NCI-H82 (cell line): ENCODE results near the gene STAC2.
"Not testable (repeated sequence)": the region's sequence is repeated elsewhere in the genome, so short reads cannot be mapped to it uniquely, and the experiment has no call there.

Experiments used
- DNase-seq: peaks from one replicate; lab custom pipeline; 2025; lab: John Stamatoyannopoulos, UW

The STAC2 gene

DNA sequence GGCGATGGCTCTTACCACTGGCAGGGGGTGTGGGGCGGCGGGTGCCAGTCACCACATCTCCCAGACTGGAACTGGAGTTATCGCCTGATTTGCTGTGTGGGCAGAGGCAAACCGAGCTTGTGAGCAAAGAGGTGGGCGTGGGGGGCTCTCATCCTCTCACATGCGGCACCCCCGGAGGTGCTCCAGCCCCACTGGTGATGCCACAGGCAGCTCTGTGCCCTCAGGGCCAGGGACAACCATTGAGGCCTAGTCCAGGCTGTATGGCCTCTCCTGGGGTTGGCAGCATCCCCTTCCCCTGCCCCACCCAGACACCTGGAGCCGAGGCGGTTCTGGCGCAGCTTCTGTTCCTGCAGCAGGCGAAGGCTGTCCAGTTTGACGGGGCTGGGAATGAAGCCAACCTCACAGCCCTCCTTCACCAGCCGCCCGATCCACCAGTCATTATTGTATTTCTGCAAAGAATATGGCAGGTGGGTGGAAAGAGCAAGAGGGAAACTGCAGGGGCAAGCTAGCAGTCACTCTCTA is 39.2 kb downstream of the STAC2 start:
- DNase-seq: no peak

DNA sequence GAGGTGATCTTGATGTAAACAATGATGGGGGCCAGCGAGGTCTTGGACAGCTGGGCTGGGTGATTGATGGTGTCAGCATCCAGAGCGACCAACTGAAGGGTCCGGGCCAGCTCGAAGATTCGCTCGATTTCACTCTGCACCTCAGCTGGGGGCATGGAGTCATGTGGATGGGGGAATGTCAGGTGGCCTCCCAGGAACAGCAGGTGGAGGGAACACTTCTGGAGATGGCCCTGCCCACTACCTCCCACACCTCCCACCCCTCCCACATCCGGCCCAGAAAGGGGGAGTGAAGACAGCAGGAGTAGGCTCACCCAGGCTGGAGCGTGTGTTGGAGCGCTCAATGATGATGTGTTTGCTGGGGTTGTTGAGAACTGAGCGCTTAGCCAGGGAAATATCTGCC is 42.0 kb downstream of the STAC2 start:
- no peak for DNase-seq

DNA sequence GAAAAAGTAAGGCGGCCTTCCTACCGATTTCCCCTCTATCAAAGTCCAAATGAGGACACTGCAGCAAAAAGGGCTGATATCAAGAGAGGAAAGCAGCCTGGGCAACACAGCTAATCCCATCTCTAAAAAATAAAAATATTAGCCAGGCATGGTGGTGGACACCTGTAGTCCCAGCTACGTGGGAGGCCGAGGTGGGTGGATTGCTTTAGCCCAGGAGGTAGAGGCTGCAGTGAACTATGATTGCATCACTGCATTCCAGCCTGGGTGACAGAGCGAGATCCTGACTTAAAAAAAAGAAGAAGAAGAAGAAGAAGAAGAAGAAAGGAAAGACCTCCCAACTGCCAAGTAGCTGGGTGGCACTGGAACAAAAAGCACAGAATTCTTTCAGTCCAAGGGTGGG is 42.7 kb downstream of the STAC2 start:
- no peak for DNase-seq

DNA sequence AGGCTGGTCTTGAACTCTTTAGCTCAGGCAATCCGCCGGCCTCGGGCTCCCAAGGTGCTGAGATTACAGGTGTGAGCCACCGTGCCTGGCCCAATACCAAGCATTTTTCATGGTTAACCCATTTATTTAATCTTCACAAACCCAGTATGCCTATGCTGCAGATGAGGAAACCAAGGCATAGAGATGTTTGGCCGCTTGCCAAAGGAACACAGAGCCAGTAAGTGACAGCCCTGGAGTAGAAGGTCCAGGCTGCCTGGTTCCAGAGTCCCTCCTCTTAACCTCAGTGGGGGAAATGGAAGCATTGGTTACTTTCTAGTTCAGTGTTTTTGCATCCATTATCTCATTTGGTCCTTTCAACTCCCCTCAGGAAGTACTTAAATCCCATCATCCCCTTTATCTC is 44.4 kb downstream of the STAC2 start:
- peak; percentile 95 for DNase-seq

DNA sequence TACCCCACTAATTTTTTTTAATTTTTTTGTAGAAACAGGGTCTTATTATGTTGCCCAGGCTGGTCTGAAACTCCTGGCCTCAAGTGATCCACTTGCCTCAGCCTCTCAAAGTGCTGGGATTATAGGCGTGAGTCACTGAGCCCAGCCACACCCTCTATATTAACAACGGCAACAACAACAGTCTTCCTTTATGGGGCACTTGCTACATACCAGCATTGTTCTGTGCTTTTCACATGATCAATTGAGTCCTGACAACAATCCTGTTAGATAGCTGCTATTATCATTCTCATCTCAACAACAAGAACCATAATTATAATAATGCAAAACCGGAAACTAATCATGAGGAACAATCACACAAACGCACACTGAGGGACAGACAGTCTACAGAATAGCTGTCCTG is 47.2 kb downstream of the STAC2 start:
- no peak for DNase-seq

DNA sequence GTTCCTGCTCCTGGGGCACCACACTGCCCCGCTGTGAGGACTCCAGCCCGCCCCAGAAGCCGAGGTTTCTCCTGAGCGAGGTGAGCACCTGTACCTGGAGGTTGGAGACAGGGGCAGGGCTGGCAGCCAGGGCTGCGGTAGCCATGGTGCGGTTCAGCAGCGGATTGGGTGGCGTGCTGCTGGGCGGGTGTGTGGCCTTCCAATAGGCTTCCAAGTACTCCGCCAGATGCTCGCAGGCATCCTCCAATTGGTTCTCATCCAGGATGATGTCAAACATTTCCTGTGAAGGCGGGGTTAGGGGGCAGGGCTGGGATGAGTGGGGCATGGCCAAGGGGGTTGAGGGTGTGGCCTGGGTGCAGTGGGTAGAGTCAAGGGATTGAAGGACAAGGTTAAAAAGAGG is 48.5 kb downstream of the STAC2 start:
- DNase-seq: peak; percentile 63

DNA sequence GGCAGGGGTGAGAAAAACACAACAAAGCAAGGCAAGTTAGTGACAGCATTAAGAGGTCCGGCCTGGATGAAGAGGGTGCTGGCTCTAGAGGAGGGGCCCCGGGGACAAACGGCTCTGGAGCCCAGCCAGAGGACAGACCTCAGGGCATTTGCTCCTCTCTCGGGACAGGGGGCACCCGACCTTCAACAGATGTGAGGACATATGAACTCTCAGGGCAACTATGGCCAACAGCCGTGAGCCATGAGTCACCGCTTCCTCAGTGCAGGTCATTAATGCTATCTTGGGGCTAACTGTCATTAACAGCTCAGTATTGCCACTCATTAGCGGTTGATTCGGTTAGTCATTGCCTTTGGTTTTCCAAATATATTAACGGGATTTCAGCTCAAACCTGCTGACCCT is 50.1 kb downstream of the STAC2 start:
- no peak for DNase-seq

DNA sequence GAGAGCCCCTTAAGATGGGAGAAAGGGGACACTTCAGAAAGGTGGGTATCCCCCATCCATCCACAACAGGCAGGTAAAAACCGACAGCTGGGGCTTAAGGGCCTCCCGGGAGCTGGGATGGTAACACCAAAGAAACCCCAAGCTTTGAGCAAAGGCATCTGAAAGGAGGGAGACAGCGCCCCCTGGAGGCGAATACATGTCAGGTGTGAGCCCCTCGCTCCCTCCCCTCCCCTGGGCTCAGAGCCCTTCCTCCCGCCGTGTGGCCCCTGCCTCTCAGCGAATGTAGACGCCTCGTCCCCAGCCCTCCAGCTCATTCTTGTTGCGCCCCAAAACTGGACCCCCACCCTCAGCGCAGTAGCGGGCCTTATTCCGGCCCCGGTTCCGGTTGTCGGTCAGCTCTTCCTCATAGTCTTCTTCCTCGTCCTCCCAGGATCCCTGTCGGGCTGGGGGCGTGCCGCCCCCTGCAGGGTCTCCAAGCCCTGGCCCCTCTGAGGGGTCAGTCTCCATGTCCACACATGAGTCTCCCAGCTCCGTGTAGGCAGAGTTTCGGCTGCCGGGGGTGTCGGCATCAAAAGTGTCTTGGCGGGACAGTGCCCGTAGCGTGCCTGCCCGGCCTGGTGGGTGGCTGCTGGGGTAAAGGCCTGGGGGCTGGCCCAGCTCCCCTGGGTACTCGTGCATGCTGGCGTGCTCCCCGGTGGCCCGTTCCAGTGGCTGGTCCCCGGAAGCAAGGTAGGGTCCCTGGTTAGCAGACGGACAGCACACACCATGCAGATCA is 50.6 kb downstream of the STAC2 start:
- peak; percentile 95 for DNase-seq

DNA sequence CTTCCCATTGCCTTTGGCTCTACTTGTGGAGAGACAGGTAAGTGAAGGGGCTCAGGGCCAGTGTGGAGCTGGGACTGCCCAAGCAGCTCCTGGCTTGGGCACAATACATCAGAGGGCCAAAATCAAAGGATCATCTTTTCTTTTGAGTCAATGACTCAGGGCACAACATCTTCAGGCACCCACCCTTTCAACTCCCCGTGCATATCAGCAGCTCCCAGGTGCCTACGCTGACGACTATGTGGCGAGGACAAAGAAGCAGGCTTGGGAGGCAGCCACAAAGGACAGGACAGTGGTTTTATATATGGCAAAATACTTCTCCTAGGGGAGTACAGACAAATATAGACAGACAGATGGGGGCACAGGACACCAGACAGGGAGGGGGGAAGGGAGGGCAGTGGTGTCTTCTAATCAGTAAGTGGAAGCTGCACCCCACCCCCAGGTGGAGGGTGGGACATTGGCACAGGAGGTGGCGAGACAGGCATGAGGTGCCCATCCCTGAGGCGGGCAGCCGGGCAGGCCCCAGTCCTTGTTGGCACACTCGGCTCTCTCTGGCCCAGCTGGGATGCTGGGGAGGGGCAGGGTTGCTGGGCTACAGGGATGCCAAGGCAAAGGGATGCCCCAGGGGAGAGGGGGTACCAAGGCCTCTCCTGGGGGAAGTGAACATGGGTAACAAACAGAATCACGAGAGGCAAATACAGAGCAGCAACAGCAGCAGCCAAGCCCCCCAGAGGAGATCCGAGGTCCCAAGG is 52.0 kb downstream of the STAC2 start:
- no peak for DNase-seq

DNA sequence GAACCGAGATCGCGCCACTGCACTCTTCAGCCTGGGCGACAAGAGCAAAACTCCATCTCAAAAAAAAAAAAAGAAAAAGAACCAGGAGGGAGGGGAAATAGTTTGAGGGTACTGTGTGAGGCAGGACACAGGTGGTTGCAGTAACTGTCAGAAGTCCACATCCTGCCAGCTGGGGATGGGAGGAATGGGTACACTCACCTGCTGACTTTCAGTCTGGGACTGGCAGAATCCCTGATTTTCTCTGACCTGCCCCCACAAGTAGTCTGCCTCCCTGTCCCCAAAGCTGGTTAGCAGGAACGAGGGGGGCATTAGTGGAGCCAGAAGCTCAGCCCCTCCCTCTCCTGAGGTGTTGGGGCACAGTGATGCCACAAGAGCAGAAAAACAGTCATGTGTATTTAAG is 52.7 kb downstream of the STAC2 start:
- no peak for DNase-seq

DNA sequence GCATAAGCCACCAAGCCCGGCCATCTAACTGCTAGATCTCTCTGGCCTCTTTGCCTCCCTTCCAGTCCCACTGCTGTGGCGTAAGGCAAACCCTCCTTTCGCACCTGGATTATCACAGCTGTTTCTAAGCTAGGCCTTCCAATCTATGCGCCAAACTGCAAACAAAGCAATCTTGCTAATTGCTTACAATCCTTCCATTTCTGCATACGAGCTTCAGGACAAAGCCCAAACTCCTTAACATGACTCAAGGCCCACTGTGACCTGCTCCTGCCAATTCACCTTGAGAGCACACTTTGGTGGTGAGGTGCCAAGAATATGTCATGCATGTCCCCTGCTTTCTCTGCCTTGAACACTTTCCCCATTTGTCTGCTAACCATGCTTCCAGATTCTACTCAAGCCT is 53.8 kb downstream of the STAC2 start:
- peak; percentile 42 for DNase-seq

DNA sequence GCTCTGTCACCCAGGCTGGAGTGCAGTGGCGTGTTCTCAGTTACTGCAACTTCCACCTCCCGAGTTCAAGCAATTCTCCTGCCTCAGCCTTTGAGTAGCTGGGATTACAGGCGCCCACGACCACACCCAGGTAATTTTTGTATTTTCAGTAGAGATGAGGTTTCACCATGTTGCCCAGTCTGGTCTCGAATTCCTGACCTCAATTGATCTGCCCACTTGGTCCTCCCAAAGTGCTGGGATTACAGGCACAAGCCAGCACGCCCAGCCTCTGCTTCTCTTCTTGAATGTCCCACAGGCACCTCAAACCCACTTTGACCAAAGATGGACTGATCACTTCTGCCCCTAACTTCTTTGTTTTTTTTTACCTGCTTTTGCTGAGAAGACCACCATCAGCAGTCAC is 55.2 kb downstream of the STAC2 start:
- no peak for DNase-seq

DNA sequence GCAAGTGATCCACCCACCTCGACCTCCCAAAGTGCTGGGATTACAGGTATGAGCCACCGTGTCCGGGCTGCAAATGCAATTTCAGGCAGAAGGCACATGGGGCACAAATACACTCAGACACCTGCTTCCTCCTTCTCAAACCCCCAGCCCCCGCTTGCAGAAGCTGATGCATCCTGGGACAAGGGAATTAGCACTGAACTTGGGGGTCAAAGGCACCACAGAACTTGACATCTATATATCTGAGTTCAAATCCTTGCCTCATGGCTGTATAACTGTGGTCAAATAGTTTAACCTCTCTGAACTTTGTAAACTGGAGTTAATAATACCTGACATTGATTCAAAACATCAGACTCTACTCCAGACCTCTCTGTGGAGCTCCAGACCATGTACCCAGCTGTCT is 55.6 kb downstream of the STAC2 start:
- peak; percentile 15 for DNase-seq

DNA sequence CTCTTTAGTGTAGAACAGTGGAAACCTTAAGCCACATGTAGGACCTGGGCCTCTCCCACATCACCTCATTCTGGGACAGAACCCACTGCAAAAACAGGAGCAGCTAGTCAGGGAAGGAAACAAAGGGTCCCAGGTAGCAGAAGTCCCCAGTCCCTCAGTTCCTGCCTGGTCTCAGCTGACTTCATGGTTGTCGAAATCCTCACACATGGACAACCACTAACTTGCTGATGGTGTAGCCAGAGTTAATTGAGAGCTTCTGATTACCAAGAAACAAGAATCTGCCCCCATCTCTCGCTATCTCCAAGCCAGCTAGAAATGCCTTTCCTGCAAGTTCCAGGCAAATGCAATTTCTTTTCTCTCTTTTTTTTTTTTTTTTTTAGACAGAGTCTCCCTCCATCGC is 56.2 kb downstream of the STAC2 start:
- DNase-seq: no peak

DNA sequence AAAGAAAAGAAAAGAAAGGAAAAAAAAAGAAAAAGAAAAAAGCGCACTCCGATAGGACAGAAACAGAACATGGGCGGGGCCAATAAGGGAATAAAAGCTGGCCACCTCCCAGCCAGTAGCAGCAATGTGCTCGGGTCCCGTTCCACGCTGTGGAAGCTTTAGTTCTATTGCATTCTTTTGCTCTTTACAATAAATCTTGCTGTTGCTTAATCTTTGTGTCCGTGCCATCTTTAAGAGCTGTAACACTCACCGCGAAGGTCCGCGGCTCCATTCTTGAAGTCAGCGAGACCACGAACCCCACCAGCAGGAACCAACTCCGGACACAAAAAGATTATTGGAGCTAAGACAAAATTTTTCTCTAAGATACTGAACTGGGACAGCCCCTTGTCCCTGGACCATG is 56.6 kb downstream of the STAC2 start:
- DNase-seq: no peak

DNA sequence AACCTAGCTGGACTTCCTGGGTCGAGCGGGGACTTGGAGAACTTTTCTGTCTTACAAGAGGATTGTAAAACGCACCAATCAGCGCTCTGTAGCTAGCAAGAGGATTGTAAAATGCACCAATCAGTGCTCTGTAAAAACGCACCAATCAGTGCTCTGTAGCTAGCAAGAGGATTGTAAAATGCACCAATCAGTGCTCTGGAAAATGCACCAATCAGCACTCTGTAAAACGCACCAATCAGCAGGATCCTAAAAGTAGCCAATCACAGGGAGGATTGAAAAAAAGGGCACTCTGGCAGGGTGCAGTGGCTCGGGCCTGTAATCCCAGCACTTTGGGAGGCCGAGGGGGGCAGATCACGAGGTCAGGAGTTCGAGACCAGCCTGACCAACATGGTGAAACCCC is 57.2 kb downstream of the STAC2 start:
- DNase-seq: not testable (repeated sequence)

DNA sequence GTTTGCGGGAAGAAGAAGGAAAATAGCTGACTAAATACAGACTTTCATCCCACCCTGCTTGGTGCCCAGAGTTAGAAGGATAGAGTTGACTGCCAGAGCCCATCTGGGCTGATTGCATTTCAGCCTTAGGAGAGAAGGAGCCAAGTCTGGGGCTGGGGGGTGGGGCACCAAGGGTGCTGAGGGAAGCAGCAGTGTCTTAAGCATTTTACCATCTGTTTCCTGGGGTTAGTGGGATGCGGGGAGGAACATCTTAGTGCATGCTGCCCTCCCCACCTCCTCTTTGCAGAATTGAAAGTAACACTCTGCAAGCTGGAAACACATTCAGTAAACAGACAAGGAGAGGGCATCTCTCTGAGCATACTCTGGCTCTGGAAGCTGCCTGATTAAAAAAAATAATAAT is 58.3 kb downstream of the STAC2 start:
- peak; percentile 98 for DNase-seq

DNA sequence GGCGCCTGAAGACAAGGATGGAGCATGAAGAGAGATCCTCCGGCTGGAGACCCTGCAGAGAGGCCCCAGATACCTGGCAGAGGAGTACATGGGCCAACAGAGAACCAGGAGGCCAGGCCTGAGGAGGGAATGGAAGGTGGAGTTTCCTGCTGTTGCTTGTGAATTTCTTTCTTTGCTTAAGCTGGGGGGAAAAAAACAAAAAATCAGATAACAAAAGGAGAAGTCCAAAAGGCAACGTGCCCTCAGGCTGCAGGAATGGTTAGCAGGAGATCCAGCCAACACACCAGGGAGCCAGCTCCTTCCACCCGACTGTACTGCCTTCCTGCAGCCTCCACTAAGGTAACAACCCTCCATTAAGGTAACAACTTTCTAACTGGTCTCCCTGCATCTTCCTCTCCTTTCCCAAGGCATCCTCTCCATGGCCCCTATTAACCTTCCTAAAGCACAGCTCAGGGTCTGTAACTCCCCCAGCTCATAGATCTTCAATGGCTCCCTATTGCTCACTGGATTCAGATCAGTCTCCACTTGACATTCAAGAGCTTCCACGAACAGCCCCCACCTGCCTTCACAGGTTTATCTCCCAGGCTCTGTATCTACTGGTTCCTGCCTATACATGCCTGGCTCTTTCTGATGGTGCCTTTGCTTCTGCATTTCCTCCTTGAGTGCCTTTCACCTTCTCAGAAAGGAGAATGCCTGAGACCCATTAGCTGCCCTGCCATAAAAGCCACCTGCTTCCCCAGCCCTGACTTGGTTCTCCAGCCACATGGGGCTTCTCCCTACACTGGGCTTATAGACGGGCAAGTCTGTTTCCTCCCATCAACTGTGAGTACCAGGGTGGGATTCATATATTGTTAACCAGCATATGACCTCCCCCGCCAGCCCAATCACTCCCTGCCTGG is 59.1 kb downstream of the STAC2 start:
- DNase-seq: peak; percentile 73

DNA sequence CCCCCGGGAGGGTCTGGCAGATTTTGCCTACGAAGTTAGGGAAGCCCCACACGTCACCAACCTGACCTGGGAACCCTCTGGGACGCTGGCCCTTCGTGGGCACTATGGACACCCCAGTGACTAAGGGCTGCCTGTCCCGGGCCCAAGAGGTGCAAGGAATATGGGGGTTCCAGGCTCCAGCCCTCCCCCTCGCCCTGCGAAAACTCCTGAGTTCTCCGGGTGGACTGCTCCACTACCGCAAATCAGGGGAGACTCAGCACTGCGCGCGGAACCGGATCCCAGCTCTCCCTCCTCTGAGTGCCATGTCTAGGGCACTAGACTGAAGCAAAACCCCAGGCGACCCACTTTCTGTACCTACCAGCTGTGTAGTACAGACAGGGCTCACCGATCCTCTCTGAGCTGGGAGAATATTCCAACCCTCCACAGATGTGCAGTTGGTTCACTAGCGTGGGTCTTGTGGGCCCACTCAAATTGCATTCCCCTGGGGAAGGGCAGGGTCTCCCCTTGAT is 59.9 kb downstream of the STAC2 start, which contains the start of gene ARL5C:
TSS of gene ARL5C (minus strand) at position 321 of the 509 bp plus-strand sequence. CDS start 401 bp downstream, outside the sequence.
- no peak for DNase-seq

DNA sequence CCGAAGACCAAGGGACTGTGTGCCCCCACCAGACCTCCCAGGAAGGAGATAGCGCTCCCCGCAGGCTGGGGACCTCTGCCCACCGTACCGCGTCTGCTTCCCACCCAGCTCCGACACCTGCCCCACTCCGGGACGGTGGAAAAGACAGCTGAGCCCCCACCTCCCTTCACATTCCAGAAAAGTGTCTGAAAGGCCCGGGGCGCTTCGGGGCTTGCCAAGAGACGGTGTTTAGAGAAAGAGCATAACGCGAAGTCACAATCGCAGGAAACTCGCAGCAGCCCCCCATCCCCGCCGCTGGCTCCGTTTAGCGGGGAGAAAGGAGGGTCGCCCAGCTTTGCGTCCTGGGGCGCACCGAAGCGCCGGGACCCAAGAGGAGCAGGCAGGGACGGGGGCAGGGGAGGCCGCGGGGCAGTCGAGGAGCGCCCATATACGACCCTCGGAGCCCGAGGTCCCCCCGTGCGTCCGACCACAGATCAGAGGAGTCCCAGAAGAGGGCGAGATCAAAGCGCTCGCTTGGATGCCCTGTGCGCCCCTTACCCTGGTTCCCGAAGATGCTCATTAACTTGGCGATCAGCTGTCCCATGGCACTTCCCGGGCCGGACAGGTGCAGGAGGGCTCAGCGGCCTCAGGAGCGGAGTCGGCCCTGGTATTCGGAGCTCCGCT is 60.4 kb downstream of the STAC2 start:
- no peak for DNase-seq

DNA sequence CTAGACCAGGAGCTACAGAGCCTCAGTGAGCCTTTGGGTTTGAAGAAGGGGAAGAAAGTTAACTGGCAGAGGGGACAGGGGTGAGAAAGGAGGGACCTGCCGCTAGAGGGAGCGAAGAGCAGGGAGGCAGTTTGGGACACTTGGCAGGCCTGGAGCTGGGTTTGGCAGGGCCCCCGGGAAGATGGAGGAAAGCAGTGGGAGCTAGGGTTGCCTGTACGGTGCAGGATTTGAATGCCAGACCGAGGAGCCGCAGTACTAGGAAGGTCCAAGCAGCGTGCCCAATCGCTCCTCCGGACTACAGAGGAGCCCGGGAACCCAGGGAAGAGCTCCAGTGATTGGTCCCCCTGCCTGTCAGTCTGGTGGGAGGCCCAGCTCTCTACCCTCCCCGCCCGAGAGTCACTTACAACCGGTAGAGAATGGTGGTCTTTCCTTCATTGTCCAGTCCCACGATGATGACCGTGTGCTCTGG is 61.0 kb downstream of the STAC2 start:
- DNase-seq: peak; percentile 92
